ENCODE results near the gene KAT5. TPM values are rescaled to one million over a fixed set of nuclear protein-coding genes. Genes with fewer than 3 reads are reported as not detected.
"Not testable (repeated sequence)": the region's sequence is repeated elsewhere in the genome, so short reads cannot be mapped to it uniquely, and the experiment has no call there.

Gene KAT5
- polyA plus RNA-seq, 5 donors = 52.2 to 68.8 (median 62.9) TPM

DNA sequence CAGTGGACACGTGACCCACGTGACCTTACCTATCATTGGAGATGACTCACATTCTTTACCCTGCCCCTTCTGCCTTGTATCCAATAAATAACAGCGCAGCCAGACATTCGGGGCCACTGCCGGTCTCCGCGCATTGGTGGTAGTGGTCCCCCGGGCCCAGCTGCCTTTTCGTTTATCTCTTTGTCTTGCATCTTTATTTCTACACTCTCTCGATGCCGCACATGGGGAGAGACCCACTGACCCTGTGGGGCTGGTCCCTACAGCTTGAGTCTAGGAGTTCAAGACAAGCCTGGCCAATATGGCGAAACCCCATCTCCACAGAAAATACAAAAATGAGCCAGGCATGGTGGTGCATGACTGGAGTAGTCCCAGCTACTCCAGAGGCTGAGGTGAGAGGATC, 5.0 kb upstream of the KAT5 start:
- not testable (repeated sequence) for DNase-seq

DNA sequence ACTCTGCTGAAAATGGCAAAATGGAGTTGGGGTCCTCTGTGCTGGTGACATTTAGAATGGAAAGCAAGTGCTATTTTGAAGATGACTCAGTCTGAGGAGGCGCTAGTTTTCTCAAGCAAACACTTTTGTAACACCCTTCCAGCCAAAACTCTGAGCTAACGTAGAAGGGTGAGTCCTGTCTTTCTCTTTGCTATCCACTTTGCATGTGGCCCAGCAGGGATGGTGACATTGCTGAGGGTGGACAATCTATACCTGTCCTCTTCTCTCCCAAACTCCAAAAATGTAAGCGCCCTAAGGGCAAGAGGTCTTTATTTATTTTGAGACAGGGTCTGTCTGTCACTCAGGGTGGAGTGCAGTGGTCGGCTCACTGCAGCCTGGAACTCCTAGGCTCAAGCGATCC, 3.6 kb upstream of the KAT5 start:
- DNase-seq = no peak

DNA sequence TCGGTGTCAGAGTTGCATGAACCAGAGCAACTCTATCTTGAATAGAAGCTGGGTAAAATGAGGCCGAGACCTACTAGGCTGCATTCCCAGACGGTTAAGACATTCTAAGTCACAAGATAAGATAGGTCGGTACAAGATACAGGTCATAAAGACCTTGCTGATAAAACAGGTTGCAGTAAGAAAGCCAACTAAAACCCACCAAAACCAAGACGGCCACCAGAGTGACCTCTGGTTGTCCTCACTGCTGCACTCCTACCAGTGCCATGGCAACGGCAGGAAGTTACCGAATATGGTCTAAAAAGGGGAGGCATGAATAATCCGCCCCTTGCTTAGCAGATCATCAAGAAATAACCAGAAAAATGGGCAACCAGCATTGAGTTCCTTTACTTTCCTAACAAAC, 2.4 kb upstream of the KAT5 start:
- no peak for DNase-seq

DNA sequence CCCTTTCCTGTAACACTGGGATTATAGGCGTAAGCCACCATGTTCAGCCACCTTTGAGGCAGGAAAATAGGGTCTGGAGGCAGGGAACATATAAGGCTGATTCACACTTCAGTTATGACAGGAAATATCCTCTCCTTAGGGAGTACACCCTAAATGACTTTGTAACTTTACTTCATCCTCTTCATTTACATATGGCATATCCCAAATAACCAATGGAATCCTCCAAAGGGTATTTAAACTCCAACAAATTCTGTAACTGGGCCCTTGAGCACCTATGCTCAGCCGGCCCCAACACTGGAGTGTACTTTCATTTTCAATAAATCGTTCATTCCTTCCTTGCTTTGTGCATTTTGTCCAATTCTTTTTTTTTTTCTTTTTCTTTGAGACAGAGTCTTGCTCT, 1.6 kb upstream of the KAT5 start:
- no peak for DNase-seq

DNA sequence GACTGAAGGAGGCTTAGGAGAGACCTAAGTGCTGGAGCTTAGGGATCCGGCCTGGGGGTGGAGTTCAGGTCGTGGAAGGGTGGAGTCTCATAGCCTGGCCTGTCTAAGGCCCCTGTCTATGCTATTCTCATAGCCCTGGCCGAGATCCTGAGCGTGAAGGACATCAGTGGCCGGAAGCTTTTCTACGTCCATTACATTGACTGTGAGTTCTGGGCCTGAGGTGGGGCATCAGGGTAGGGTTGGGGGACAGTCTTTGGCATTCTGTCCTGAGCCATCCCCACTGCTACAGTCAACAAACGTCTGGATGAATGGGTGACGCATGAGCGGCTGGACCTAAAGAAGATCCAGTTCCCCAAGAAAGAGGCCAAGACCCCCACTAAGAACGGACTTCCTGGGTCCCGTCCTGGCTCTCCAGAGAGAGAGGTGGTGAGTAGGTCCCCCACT, 603 bp downstream of the KAT5 start:
- DNase-seq = no peak

DNA sequence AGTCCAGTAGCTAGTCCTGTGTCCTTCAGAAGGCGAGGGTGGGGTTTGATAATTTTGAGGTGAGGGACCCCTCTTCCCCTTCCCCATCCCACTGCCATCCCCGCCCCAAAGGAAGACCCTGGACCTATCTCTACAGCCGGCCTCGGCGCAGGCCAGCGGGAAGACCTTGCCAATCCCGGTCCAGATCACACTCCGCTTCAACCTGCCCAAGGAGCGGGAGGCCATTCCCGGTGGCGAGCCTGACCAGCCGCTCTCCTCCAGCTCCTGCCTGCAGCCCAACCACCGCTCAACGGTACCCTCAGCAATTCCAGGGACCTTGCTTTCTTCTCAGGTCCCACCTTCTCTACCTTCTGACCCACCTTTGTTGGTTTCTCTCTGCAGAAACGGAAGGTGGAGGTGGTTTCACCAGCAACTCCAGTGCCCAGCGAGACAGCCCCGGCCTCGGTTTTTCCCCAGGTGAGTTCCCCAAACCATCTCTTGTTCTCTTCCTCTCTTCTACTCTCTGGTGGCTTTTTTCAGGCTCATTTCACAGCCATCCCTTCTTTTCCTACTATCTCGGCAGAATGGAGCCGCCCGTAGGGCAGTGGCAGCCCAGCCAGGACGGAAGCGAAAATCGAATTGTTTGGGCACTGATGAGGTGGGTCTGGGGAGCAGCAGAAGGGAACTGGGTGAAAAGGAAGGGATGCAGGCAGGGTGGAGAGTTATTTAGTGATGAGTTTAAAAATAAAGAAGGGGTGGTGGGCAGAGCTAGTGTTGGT, 1.3 kb downstream of the KAT5 start:
- no peak for DNase-seq

DNA sequence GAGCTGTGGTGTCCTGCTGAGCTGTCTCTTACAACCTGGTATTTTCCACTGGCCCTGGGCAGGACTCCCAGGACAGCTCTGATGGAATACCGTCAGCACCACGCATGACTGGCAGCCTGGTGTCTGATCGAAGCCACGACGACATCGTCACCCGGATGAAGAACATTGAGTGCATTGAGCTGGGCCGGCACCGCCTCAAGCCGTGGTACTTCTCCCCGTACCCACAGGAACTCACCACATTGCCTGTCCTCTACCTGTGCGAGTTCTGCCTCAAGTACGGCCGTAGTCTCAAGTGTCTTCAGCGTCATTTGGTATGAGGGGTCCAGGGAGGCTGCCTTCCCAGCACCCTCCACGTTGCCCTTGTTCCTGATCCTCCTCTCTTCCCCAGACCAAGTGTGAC, 2.4 kb downstream of the KAT5 start:
- no peak for DNase-seq

DNA sequence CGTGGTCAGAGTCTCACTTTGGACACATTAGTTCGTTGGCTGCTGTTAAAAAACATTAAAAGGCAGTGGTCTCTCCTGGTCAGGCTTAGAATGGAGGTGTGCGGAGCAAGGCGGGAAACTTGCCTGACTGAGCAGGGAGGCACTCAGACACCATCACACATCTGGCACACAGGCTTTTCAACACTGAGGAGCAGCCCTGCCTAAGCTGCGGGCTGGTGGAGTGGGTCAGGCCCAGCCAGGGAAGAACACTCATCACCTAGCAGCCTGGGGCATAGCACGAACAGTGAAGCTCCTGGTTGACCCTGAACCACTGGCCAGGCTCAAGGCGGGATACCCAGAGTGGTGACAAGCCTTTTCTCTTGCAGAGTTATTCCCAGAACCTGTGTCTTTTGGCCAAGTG, 4.2 kb downstream of the KAT5 start:
- DNase-seq = no peak

DNA sequence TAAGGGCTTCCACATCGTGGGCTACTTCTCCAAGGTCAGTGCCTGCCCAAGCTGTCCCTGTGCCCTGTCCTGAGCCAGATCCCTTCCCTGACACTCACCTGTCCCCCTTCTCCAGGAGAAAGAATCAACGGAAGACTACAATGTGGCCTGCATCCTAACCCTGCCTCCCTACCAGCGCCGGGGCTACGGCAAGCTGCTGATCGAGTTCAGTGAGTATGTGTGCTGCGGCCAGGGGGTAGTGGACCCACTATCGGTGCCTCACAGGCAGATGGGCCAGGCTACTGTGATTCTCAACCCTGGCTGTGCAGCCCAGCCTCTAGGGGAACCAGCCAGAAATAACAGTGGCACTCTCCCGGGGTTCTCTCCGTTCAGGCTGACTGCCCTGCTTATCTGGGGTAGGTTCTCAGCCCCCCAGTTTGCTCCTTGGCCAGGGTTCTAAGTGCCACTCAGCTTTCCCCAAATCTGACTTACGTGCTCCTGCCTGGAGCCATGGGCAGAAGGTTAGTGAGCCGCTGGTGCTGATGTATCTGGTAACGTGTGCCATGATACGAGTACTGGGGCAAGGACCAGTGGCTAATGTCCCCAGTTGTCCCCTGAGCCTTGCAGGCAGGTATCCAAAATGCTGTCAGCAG, 4.8 kb downstream of the KAT5 start:
- no peak for DNase-seq

DNA sequence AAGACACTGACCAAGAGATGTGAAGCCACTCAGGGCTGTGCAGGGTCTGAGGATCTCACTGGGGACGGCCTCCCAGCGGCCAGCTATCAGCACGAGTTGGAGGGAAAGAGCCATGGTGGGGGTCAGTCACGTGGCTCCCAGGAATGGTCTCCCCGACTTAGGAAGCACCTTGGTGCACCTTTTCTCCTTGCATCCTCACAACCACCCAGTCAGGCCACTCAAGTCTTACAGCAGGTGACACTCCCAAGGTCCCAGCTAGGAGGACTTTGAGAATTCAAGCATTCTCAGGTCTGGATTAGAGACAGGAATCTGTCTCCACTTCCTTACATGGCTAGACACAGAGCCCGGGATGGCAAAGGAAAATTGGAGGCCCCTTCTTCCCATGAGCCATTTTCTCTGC, 5.9 kb downstream of the KAT5 start:
- no peak for DNase-seq

DNA sequence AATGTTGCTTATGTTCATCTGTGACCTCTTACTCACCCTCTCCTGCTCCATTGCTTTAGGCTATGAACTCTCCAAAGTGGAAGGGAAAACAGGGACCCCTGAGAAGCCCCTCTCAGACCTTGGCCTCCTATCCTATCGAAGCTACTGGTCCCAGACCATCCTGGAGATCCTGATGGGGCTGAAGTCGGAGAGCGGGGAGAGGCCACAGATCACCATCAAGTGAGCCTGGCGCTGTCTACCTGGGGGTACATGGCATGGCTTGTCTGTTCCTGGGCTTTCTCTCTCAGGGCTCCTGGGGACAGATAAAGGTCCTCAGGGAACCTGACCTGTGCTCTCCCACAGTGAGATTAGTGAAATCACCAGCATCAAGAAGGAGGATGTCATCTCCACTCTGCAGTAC, 6.5 kb downstream of the KAT5 start:
- no peak for DNase-seq

DNA sequence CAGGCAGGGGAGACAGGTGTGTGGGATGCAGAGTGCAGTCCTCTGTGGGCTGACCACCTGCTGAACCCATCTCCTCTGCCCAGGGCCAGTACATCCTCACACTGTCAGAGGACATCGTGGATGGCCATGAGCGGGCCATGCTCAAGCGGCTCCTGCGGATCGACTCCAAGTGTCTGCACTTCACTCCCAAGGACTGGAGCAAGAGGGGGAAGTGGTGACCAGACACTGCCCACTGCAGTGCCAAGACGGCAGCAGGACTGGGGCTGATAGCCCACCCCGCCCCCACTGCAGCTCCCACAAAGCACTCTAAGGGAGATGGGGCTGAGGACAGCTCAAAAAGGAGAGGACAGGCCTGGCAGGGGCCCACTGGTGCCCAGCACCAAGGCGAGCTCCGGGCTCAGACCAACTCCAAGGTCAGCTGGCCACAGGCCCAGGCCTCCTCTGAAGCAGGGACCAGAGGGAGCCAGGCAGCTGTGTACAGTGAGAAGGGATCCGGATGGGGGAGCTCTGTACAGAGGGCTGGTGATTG, 7.0 kb downstream of the KAT5 start:
- no peak for DNase-seq

DNA sequence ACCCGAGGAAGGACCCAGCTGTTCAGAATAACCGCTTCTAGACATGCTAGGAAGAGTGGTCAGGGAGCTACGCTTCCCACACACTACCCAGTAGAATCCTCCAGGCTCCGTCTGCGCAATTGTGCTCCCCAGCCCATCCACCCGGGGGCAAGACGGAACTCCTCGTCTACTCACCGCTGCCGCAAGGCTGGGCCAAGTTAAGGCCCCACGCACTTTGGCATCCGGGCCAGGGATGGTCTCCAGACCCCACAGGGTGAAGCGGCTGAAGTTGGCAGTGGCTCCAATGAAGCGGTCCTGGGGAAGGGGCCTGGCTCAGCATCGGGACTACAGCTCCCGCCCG, 7.8 kb downstream of the KAT5 start:
- DNase-seq = no peak

DNA sequence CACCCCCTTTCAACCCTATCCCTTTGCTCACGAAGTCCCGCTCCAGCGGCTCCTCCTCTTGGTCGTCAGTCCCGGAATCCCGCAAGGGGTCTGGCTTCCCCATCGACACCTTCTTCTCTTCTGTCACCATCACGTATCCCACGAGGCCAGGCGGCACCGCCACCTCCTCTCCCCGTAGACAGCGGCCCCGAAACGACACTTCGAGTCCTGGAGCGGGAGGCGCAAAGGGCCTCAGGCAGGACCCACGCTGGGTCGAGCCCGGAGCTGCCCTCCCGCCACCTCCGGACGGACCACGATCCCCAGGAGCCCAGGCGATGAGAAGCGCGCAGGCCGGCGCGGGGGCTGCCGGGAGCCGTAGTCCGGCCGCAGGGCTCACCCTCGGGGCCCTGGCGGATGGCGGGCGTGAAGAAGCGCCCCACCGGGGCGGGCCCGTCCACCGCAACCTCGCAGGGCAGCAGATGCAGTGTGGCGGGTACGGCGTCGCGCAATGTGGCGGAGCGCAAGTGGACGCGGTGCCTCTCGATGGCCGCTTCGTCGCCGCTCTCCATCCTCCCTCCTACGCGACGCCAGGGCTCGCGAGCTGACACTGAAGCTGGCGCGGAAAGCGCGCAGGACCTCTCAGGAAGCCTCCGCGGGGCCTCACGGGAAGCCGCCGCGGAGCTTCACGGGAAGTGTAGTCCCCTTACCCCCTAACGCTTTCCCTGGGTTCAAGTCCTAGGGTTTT, 8.3 kb downstream of the KAT5 start, which contains the start of gene RNASEH2C:
Gene RNASEH2C (minus strand): TSS at position 588 of the 724 bp plus-strand sequence. CDS start 40 bp downstream, at position 548.
- peak; percentile 83 to 90 for DNase-seq

DNA sequence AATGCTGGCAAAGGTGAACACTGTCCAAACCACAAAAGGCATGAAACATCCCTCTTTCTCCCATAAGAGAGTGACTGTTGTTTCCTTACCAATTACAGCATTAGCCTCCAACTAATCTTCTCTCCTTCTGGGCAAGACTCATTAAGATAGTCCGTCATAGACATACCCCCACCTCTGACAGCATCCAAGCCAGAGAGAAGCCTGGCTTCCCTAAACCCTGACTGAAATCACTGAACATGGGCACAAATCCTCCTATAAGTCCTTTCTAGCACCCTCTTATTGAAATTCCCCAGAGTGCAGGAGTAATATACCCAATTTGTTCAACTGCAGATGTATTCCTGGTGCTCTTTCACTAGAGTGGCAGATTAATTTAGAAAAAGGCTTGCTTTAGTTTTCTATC, 10.2 kb downstream of the KAT5 start:
- DNase-seq = no peak

DNA sequence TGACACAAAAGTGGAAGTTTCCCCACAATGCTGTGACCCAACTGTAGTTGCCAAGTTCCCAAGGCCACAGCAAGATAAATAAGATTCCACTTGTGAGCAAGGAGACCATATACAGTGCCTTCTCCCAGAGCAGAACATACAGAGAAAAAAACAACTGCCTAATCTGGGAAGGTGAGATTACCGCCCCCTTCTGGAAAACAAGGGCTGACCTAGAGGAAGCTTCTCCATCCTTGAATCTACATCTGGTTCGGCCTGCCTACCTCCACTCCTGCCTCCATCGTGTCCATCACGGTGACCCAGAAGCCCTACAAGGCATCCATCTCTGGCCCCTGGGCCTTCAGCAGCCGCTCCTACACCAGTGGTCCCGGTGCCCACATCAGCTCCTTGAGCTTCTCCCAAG, 14.6 kb downstream of the KAT5 start:
- no peak for DNase-seq

DNA sequence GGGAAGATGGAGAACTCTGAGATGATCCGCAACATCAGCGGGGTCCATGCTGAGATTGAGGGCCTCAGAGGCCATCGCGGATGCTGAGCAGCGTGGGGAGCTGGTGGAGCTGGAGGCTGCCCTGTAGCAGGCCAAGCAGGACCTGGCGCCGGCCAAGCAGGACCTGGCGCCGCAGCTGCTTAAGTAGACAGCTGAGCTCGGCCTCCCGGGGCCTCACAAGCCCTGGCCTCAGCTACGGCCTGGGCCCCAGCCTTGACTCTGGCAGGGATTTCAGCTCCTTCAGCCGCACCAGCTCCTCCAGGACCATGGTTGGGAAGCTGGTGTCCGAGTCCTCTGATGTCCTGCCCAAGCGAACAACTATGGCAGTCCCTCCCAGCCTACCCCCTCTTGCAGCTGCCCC, 15.8 kb downstream of the KAT5 start:
- DNase-seq = no peak

DNA sequence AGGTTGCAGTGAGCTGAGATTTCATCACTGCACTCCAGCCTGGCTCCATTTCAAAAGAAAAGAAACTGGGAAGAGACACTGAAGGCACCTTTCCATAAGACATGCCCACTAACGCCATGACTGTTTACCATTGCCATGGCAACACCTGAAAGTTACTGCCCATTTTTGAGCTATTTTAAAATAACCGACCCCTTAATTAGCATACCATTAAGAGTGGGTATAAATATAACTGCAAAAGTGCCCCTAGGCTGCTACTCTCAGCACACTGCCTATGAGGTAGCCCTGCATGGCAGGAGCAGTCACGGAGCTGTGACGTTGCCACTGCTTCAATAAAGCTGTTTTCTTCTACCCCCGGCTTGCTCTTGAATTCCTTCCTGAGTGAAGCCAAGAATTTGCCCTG, 18.4 kb downstream of the KAT5 start:
- DNase-seq = no peak

DNA sequence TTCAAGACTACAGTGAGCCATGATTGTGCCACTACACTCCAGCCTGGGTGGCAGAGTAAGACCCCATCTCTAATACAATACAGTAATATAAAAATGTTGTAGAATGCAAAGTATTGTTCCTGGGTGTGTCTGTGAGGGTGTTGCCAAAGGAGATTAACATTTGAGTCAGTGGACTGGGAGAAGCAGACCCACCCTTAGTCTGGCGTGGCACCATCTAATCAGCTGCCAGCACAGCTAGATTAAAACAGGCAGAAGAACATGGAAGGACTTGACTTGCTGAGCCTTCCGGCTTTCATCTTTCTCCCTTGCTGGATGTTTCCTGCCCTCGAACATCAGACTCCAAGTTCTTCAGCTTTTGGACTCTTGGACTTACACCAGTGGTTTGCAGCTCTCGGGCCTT, 23.1 kb downstream of the KAT5 start:
- not testable (repeated sequence) for DNase-seq

DNA sequence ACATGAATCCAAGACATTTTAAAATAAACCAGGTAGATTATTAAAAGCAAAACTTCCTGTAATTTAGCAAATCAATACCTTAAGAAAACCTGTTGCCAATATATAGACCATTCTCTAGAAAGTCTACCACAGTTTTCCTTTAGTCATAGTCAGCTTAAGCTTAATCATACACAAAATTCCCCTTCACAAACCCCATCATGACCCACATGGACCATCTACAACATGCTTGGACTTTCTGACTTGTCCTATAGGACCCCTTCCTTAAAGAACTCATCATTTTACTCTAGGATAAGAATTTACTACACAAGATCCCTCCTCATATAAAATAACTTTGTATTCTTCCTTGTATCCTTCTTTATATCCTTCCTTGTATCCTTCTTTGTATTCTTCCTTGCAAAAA, 24.8 kb downstream of the KAT5 start:
- no peak for DNase-seq

DNA sequence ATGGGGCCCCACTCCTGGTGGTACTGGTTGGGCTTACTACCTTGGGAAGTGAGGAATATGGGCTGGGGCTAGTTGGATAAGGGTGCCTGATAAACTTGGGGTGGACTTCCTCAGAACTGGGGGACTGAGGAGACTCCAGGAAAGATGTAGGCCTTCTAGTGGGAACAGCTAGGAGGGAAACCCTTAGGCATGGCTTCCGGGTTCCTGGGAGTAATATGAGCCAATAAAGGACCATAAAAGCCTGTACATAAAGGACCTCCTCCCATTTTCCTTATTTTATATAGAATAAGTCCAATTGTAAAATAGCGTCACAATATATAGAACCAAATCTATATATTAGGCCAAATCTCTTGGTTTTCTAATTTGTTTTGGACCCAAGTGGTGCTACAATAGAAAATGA, 27.0 kb downstream of the KAT5 start:
- no peak for DNase-seq

DNA sequence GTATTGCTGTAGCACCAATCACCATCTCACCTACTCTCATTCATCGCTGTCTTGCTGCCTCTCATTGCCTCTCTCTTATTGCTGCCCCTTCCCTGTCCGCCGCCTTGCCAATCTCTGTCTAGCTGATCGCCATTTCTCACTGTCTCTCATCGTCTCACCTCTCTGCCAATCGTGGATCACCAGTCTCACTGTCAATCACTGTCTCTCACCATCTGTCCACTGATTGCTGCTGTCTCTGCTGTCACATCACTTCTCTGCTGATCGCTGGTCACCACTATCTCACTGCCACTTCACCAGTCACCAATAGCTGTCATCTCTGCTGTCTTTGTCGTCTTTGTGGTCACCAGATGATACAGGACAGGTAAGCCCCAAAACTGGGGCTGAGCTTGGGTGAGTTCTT, 29.1 kb downstream of the KAT5 start:
- DNase-seq = no peak

DNA sequence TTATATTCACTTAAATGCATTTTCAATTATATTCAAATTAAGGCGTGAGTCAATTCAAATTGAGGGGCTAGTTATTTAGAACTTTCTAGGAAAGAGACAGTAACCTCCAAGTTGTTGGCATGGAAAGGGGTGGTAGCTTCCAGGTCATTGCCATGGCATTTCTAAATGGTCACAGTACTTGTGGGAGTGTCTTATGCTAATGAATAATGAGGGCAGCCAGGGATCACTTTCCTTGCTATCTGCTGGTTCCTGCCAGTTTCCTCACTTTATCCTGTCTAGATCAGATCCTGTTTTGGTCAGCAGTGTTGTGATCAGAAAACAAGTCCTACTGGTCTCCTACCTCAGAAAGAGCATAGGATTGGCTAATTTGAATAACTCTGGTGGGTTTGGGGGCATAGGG, 30.3 kb downstream of the KAT5 start:
- DNase-seq = no peak
